ENCODE measurements around the gene SECISBP2.

- no peak for TF ChIP-seq EZH2phosphoT487 (IDR thresholded peaks at IDR 0.05; ENCODE audit: borderline replicate concordance, low read length)
- TF ChIP-seq, protein P1, sequence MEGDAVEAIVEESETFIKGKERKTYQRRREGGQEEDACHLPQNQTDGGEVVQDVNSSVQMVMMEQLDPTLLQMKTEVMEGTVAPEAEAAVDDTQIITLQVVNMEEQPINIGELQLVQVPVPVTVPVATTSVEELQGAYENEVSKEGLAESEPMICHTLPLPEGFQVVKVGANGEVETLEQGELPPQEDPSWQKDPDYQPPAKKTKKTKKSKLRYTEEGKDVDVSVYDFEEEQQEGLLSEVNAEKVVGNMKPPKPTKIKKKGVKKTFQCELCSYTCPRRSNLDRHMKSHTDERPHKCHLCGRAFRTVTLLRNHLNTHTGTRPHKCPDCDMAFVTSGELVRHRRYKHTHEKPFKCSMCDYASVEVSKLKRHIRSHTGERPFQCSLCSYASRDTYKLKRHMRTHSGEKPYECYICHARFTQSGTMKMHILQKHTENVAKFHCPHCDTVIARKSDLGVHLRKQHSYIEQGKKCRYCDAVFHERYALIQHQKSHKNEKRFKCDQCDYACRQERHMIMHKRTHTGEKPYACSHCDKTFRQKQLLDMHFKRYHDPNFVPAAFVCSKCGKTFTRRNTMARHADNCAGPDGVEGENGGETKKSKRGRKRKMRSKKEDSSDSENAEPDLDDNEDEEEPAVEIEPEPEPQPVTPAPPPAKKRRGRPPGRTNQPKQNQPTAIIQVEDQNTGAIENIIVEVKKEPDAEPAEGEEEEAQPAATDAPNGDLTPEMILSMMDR (conservative IDR thresholded peaks at IDR 0.05; ENCODE audit: low read depth, low read length): no peak
Measured at GRCh38 chr9:89364666-89365531, 46.6 kb downstream of the SECISBP2 start.

Measured in PC-3 (cell line).